Hepatocyte (in vitro differentiated cells): Measurements from ENCODE around the gene BLOC1S3. TPM values are rescaled to one million over a fixed set of nuclear protein-coding genes. Genes with fewer than 3 reads are reported as not detected.

Experiments
- DNase-seq: peaks from one replicate; pipeline ENCODE4 v3.0.0-alpha.2; 2016; ENCODE audit warnings: low spot score
- H2AFZ ChIP-seq: fragments of 200-600 bp; sonication (generic); 2 replicates; pipeline ENCODE4 v1.6.0; 2016; ENCODE audit warnings: antibody characterized with exemption, mild to moderate bottlenecking
- H3K27ac ChIP-seq: fragments of 200-600 bp; sonication (generic); 2 replicates; pipeline ENCODE4 v1.5.1; 2016; ENCODE audit warnings: mild to moderate bottlenecking
- H3K27me3 ChIP-seq: fragments of 200-600 bp; sonication (generic); 2 replicates; pipeline ENCODE4 v1.6.1; 2016
- H3K36me3 ChIP-seq: fragments of 200-600 bp; sonication (generic); replicated peaks from 2 replicates; pipeline ENCODE4 v1.5.1; 2016; ENCODE audit warnings: low read depth; ENCODE audit not compliant: insufficient read depth
- H3K4me1 ChIP-seq: fragments of 200-600 bp; sonication (generic); 2 replicates; pipeline ENCODE4 v1.5.1; 2016; ENCODE audit warnings: mild to moderate bottlenecking, moderate library complexity; ENCODE audit not compliant: insufficient read depth
- H3K4me2 ChIP-seq: fragments of 200-600 bp; sonication (generic); 2 replicates; pipeline ENCODE4 v1.6.0; 2016
- H3K4me3 ChIP-seq: fragments of 200-600 bp; sonication (generic); 2 replicates; pipeline ENCODE4 v1.5.1; 2016; ENCODE audit warnings: mild to moderate bottlenecking
- H3K79me2 ChIP-seq: fragments of 200-600 bp; sonication (generic); 2 replicates; pipeline ENCODE4 v1.6.0; 2017; ENCODE audit warnings: mild to moderate bottlenecking
- H3K9me2 ChIP-seq: fragments of 200-600 bp; sonication (generic); replicated peaks from 2 replicates; pipeline ENCODE4 v1.6.0; 2017; ENCODE audit warnings: mild to moderate bottlenecking; ENCODE audit not compliant: insufficient read depth
- H3K9me3 ChIP-seq: fragments of 200-600 bp; sonication (generic); 2 replicates; pipeline ENCODE4 v1.5.1; 2016; ENCODE audit warnings: low read depth, mild to moderate bottlenecking
- H4K20me1 ChIP-seq: fragments of 200-600 bp; sonication (generic); 2 replicates; pipeline ENCODE4 v1.6.0; 2016; ENCODE audit warnings: mild to moderate bottlenecking; ENCODE audit not compliant: insufficient read depth, poor library complexity, severe bottlenecking
- CTCF ChIP-seq: fragments of 200-600 bp; sonication (generic); IDR thresholded peaks from 2 replicates; pipeline ENCODE4 v1.5.1; 2016; ENCODE audit warnings: antibody characterized with exemption, mild to moderate bottlenecking; ENCODE audit not compliant: poor library complexity
- EZH2 ChIP-seq: fragments of 200-600 bp; sonication (generic); IDR thresholded peaks from 2 replicates; pipeline ENCODE4 v1.6.1; 2016; ENCODE audit warnings: antibody characterized with exemption, mild to moderate bottlenecking, borderline replicate concordance
- EZH2phosphoT487 ChIP-seq: fragments of 200-600 bp; sonication (generic); IDR thresholded peaks from one replicate; pipeline ENCODE4 v1.6.1; 2018; ENCODE audit warnings: antibody characterized with exemption, mild to moderate bottlenecking, low read depth, moderate library complexity; ENCODE audit not compliant: unreplicated experiment, severe bottlenecking
- WGBS: methylation state at CpG from one replicate; pipeline ENCODE4 v1.1.6; 2016; ENCODE audit warnings: low lambda C conversion rate; ENCODE audit errors: missing lambda C conversion rate; 5-methylcytosine and 5-hydroxymethylcytosine counted together
- polyA plus RNA-seq: library from polyadenylated mRNA; unstranded; fragments of >200 nt; fragmentation: Nextera tagmentation; extraction: Ambion mirVana; gene quantifications from 2 replicates; pipeline ENCODE4 v1.2.1, GENCODE V29; 2016
- total RNA-seq: library from RNA; depleted of rRNA; stranded (reverse); fragments of >200 nt; gene quantifications from 2 replicates; pipeline ENCODE4 v1.2.3, GENCODE V29; 2014

Gene BLOC1S3
- total and polyA plus RNA-seq, 2 experiments from 2014 or later, result 8.4 to 17.1 TPM

- no peaks in the 10 kb centered on the region for H3K36me3 ChIP-seq
- no peak for DNase-seq
- WGBS, result 93% methylated on average over 10 of the region's 12 CpGs
- no peak overlapping the region for H3K27ac ChIP-seq
- H2AFZ ChIP-seq, result no peak overlapping the region
- H3K4me3 ChIP-seq, result no peak overlapping the region
- H3K9me3 ChIP-seq, result no peaks in the 10 kb centered on the region
- no peaks in the 10 kb centered on the region for H3K9me2 ChIP-seq
- H4K20me1 ChIP-seq, result peaks cover 24% of the 10 kb centered on the region
- TF ChIP-seq EZH2 (no peak), CTCF (no peak)
- peaks cover 67% of the 10 kb centered on the region for H3K79me2 ChIP-seq
- H3K27me3 ChIP-seq, result no peaks in the 10 kb centered on the region
- peaks cover 3% of the 10 kb centered on the region for H3K4me1 ChIP-seq
- H3K4me2 ChIP-seq, result no peak overlapping the region
Observed at GRCh38 chr19:45136507-45137178, 41.9 kb upstream of the BLOC1S3 start.

GRCh38 chr19:45137179-45137761 is 41.3 kb upstream of the BLOC1S3 start:
- TF ChIP-seq EZH2phosphoT487, result no peak
- no peak for TF ChIP-seq CTCF
- no peak for TF ChIP-seq EZH2
- H2AFZ ChIP-seq, result no peak overlapping the region
- no peak for DNase-seq
- H3K4me3 ChIP-seq, result no peak overlapping the region
- peaks cover 61% of the 10 kb centered on the region for H3K79me2 ChIP-seq
- H3K4me1 ChIP-seq, result peaks cover 3% of the 10 kb centered on the region
- H3K36me3 ChIP-seq, result no peaks in the 10 kb centered on the region
- H3K4me2 ChIP-seq, result no peak overlapping the region
- WGBS, result 95% methylated on average over 17 of the region's 17 CpGs
- H3K27me3 ChIP-seq, result no peaks in the 10 kb centered on the region
- no peaks in the 10 kb centered on the region for H3K9me3 ChIP-seq
- no peak overlapping the region for H3K27ac ChIP-seq
- H3K9me2 ChIP-seq, result no peaks in the 10 kb centered on the region
- peaks cover 20% of the 10 kb centered on the region for H4K20me1 ChIP-seq

GRCh38 chr19:45138303-45138751 is 40.3 kb upstream of the BLOC1S3 start:
- H3K4me1 ChIP-seq, result peaks cover 3% of the 10 kb centered on the region
- WGBS, result 80% methylated on average over 10 of the region's 11 CpGs
- no peak for DNase-seq
- no peaks in the 10 kb centered on the region for H3K9me2 ChIP-seq
- peaks cover 50% of the 10 kb centered on the region for H3K79me2 ChIP-seq
- no peak overlapping the region for H3K27ac ChIP-seq
- no peaks in the 10 kb centered on the region for H3K36me3 ChIP-seq
- no peak overlapping the region for H3K4me3 ChIP-seq
- H4K20me1 ChIP-seq, result peaks cover 16% of the 10 kb centered on the region
- no peak overlapping the region for H3K4me2 ChIP-seq
- H3K27me3 ChIP-seq, result no peaks in the 10 kb centered on the region
- no peak overlapping the region for H2AFZ ChIP-seq
- TF ChIP-seq CTCF (no peak), EZH2phosphoT487 (no peak), EZH2 (no peak)
- no peaks in the 10 kb centered on the region for H3K9me3 ChIP-seq
